ENCODE results near the gene SEMA3F.
A peak's percentile ranks its signal among the peaks of the same experiment; 100 is the strongest.

The SEMA3F gene

DNA sequence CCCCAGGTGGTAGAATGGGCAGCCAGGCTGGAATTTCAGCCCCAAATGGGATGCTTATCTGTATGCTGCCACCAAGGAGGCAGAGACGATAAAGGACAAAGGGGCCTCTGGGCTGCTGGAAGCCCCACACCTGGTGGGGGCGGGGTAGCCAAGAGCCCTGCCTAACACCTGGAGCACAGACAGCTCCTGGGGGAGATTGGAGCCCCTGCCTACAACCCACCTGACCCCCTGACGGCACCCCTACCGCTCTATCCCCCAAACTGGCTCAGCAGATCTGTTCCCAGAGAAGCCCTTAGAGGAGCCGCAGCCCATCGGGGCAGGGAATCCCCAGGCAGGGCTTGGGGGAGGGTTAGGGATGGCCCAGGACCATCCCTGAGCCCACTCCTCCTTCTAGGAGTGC lies 15.8 kb upstream of the SEMA3F start:
- Mint-ChIP-seq H3K4me1 (peaks cover 11% of the 10 kb centered on the region), H3K27me3 (peaks cover 11% of the 10 kb centered on the region), H3K27ac (no peak overlapping the region), H3K4me3 (no peak overlapping the region), H3K9me3 (no peaks in the 10 kb centered on the region), H3K36me3 (no peaks in the 10 kb centered on the region)
- ATAC-seq (ENCODE audit: low read depth) (no peak), DNase-seq (ENCODE audit: low spot score in 2 of 2) (no peak)

DNA sequence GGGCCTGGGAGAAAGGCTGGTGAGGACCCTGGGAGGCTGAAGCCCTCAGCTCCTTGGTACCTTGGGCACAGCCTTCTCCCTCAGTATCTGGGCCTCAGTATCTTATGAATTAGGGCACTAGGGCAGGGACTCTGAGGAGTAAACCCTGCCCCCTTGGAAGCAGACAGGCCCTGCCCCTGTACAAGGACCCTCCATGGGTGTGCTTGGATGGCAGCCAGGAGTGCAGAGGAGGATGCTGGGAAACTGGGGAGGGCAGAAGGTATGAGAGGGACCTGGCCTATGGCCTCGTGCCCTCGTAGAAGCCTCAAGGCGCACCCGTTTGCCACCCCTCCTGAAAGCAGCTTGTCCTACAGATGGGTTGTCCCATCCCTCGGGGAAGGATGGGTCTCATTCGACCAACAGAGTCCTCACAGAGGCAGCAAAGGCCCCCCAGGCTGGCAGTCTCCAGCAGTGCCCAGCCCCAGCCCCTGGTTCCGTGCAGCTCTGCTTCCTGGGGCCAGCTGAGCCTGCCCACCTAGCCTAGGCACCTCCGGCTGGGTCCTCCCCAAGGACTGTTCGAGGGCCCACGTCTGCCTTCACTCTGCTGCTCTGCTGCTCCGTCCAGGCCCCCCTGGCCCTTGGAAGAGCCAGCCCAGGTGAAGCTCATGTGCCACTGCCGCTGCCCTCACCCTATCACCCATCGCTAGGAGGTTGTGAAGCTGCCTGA lies 15.3 kb upstream of the SEMA3F start:
- Mint-ChIP-seq H3K4me3 (no peak overlapping the region), H3K4me1 (peaks cover 11% of the 10 kb centered on the region), H3K9me3 (no peaks in the 10 kb centered on the region), H3K27me3 (peaks cover 11% of the 10 kb centered on the region), H3K36me3 (no peaks in the 10 kb centered on the region), H3K27ac (no peak overlapping the region)
- no peak for DNase-seq (ENCODE audit: low spot score in 2 of 2)
- ATAC-seq (ENCODE audit: low read depth), result no peak

DNA sequence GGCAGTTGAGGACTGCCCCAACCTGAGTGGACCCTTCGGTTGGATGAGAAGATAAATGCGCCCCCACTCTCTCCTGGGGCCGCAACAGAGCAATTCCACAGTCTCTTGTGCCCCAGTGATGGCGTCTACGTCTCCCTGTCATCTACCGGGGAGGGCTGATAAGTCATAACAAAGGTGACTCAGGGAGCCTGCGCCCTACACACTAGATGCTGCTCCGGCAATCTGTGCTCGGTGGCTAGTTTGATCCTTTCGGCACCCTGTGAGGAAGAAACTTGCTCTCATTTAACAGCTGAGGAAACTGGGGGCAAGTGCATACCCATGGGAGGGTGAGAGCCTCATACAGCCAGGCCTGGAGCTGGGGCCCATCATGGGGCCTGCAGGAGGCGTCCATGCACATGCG lies 14.1 kb upstream of the SEMA3F start:
- Mint-ChIP-seq H3K4me1 (peaks cover 11% of the 10 kb centered on the region), H3K27ac (no peak overlapping the region), H3K27me3 (peaks cover 14% of the 10 kb centered on the region), H3K9me3 (no peaks in the 10 kb centered on the region), H3K4me3 (no peak overlapping the region), H3K36me3 (no peaks in the 10 kb centered on the region)
- ATAC-seq (ENCODE audit: low read depth) (peak; percentile 35), DNase-seq (ENCODE audit: low spot score in 2 of 2) (no peak)

DNA sequence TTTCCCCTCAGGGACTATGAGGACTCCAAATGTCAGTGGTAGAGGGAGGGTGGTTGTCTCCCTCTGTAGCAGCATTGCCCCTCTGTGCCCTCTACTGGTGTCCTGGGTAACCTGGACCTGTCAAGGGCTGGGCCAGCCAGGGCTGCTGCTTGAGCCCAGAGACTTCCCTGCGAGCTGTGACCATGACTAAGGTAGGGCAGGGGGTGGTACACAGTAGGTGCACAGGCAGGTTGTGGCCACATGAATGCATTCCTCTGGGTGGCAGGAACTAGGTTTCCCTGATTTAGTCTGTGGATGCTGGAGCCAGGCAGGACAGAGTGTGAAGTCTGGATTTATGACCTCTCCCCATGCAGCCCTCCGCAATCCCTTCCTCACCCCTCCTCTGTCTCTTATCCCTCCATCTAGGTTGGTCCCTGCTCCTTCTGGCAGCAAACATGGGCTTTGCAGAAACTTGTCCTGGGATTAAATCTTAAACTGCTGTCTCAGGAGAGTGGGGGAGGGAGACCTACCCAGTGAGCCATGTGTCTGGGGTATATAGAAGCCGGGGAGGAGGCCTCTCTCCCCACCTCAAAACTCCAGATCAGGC lies 8.7 kb upstream of the SEMA3F start:
- H3K36me3 Mint-ChIP-seq, result no peaks in the 10 kb centered on the region
- peaks cover 2% of the 10 kb centered on the region for H3K4me1 Mint-ChIP-seq
- no peaks in the 10 kb centered on the region for H3K9me3 Mint-ChIP-seq
- H3K4me3 Mint-ChIP-seq, result no peak overlapping the region
- no peak for ATAC-seq (ENCODE audit: low read depth)
- H3K27ac Mint-ChIP-seq, result no peak overlapping the region
- H3K27me3 Mint-ChIP-seq, result peaks cover 18% of the 10 kb centered on the region
- DNase-seq (ENCODE audit: low spot score in 2 of 2), result no peak

DNA sequence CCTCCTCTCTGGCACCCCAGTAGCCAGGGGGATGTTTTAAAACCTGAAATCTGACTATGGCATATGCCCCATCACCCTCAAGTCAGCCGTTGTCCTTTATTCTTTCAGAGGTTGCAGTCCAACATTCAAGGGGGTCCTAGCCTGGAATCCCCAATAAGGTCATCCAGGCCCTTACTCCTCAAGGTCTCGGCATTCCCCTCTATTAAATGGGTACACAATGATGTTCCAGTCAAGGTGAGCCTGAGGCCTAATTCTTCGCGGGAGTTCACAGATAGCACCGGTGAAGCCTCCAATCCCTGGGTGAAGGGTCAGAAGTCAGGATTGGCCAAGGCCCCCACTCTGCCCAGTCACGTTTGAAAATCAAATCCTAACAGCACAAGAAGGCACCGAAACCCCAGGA lies 8.1 kb upstream of the SEMA3F start:
- no peak overlapping the region for H3K27ac Mint-ChIP-seq
- no peaks in the 10 kb centered on the region for H3K36me3 Mint-ChIP-seq
- peaks cover 17% of the 10 kb centered on the region for H3K27me3 Mint-ChIP-seq

DNA sequence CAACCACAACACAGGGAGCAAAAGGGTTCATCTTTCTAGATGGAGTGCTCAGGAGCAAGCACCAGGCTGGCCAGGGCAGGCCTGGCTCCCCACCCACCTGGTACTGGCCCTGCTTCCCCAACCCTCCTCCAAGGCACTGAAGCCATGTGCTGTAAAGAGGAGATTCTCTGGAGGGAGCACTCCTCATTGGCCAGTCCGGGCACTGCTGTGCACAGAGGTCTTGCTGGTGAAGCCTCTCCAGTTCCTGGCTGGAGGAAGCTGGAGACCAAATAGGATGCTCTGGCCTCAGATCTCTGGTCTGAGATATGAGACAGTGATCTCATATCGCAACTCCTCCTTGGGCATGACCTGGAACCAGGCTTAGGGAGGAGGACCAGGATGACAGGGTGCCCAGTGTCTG lies 7.7 kb upstream of the SEMA3F start:
- H3K36me3 Mint-ChIP-seq, result no peaks in the 10 kb centered on the region
- DNase-seq (ENCODE audit: low spot score in 2 of 2) (no peak), ATAC-seq (ENCODE audit: low read depth) (no peak)
- H3K4me1 Mint-ChIP-seq, result no peaks in the 10 kb centered on the region
- H3K4me3 Mint-ChIP-seq, result no peak overlapping the region
- H3K9me3 Mint-ChIP-seq, result no peaks in the 10 kb centered on the region
- peaks cover 17% of the 10 kb centered on the region for H3K27me3 Mint-ChIP-seq
- H3K27ac Mint-ChIP-seq, result no peak overlapping the region

More for the DNA sequence above, 8.1 kb upstream of the SEMA3F start:
- peaks cover 2% of the 10 kb centered on the region for H3K4me1 Mint-ChIP-seq
- ATAC-seq (ENCODE audit: low read depth) (no peak), DNase-seq (ENCODE audit: low spot score in 2 of 2) (no peak)
- no peaks in the 10 kb centered on the region for H3K9me3 Mint-ChIP-seq
- no peak overlapping the region for H3K4me3 Mint-ChIP-seq

DNA sequence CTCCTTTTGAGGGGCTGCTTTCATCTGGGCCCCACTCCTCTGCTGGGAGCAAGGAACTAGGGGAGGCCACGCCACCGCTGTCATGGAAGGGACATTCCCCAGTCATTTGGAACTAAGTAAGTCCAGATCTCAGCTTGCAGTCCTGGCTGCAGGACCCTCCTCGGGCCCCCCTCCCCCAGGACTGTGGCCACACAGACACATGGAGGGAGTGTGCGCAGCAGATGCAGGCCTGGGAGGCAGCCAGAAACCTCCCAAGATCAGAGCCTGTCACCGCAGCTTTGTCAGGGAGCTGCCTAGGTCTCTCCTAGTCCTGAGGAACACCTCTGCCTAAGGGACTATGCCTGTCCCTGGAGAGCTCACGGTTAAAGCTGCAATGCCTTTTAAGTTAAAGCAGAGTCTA lies 7.3 kb upstream of the SEMA3F start:
- peaks cover 16% of the 10 kb centered on the region for H3K27me3 Mint-ChIP-seq
- no peaks in the 10 kb centered on the region for H3K4me1 Mint-ChIP-seq
- DNase-seq (ENCODE audit: low spot score in 2 of 2), result no peak
- no peak overlapping the region for H3K4me3 Mint-ChIP-seq
- H3K27ac Mint-ChIP-seq, result no peak overlapping the region
- H3K36me3 Mint-ChIP-seq, result no peaks in the 10 kb centered on the region
- no peak for ATAC-seq (ENCODE audit: low read depth)
- H3K9me3 Mint-ChIP-seq, result no peaks in the 10 kb centered on the region

DNA sequence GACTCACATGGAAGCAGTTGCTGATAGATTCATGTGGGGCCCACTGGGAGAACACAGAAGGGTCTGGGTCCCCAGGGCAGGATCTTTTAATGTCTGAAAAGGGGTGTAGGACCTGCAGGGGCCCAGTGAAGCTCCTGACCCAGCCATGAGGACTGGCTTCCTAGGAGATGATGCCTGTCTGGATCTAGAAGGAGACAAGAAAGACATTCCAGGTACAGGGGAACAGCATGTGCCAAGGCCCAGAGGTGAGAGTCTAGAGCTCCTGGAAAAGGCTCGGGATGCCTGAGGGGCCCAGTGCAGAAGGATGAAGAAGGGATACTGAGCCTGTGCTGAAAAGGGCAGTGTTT lies 4.7 kb upstream of the SEMA3F start:
- H3K27me3 Mint-ChIP-seq, result peaks cover 21% of the 10 kb centered on the region
- no peak overlapping the region for H3K4me3 Mint-ChIP-seq

DNA sequence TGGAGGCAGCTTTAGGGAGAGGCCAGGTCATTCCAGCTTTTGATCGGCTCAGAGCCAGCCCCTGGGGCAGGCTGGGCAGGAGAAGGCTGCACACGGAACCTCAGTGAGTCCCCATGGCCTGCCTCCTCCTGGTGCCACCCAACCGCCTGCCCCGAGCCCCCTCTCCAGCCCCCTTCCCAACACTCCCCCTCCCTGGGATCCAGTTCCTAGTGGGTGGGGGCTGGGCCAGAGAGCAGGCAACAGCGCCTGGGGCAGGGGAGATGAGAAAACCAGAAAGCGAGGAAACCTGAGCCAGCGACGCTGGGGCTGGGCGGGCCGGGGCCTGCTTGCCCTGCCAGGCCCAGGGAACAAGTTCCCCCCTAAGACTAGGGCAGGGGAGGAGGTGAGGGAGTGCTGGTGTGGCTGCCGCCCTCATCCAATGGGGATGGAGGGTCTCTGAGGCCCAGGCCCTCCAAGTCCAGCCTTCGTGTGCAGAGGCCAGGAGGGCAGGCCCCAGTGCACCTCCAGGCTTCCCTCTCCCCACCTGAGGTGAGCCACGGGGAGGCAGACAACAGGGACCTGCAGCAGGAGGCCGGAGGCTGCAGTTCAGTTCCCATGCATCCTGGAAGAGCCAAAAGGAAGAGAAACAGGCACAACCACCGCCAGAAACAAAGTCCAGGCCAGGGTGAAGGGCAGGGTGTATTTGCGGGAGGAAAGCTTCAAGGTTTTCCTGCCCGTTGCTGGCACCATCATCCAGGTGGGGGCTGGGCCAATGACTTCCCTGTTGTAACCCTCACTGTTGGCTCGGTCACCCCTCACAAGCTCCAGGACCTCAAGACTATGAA lies 4.0 kb upstream of the SEMA3F start:
- DNase-seq (ENCODE audit: low spot score in 2 of 2) (no peak), ATAC-seq (ENCODE audit: low read depth) (no peak)
- Mint-ChIP-seq H3K27me3 (peaks cover 26% of the 10 kb centered on the region), H3K27ac (no peak overlapping the region), H3K36me3 (no peaks in the 10 kb centered on the region), H3K4me1 (peaks cover 16% of the 10 kb centered on the region), H3K4me3 (no peak overlapping the region), H3K9me3 (no peaks in the 10 kb centered on the region)

More for the DNA sequence above, 4.7 kb upstream of the SEMA3F start:
- Mint-ChIP-seq H3K36me3 (no peaks in the 10 kb centered on the region), H3K4me1 (peaks cover 12% of the 10 kb centered on the region), H3K27ac (no peak overlapping the region), H3K9me3 (no peaks in the 10 kb centered on the region)
- no peak for ATAC-seq (ENCODE audit: low read depth)
- no peak for DNase-seq (ENCODE audit: low spot score in 2 of 2)

DNA sequence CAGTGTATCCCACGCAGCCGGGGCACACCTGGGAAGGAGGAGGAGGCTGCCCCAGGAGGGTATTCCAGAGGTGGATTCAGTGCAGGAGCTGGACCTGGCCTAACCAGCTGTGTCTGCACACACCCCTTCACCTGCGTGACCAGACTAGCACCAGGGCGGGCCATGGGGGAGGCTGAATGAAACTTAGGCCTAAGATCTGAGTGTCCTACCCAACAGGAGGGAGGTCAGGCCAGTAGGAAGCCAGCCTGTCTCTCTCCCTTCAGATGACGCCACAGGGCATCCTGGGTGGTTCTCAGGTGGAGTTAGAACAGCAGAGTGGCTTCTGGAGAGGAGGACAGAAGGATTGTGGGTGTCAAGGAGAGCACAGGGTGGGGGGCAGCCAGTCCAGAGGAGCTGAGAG lies 3.4 kb upstream of the SEMA3F start:
- Mint-ChIP-seq H3K27me3 (peaks cover 24% of the 10 kb centered on the region), H3K27ac (no peak overlapping the region), H3K4me3 (no peak overlapping the region), H3K36me3 (no peaks in the 10 kb centered on the region), H3K9me3 (no peaks in the 10 kb centered on the region), H3K4me1 (peaks cover 16% of the 10 kb centered on the region)
- no peak for ATAC-seq (ENCODE audit: low read depth)
- no peak for DNase-seq (ENCODE audit: low spot score in 2 of 2)

DNA sequence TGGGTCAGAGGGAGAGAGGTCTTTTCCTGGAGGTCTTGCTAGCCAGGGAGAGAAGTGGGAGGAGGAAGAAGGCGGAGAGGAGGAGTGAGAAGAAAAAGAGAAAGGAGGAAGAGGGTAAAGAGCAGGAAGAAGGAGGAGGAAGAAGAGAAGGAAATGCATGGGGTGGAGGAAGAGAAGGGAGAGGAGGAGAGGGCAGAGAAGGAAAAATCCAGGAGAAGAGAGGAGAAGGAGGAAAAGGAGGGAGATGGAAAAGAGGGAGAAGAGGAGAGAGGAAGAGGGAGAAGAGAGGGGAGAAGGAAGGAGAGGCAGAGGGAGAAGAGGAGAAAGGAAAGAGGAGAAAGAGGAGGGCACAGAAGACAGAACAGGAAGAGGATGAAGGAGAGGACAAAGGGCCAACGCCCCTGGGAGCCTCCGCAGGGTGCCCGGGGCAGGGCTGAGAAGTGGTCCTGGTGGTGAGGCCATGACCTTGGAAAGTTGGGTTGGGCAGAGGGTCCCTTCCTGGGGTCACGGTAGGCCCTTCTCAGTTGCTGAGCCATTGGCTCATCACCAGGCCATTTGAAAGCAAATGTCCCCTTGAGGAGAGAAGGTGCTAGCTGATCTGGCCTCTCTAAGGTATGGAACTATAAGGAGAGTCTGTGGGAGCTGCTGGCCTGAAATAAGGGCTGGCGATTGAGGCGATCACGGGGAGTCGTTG lies 1.2 kb upstream of the SEMA3F start:
- peaks cover 25% of the 10 kb centered on the region for H3K27me3 Mint-ChIP-seq

DNA sequence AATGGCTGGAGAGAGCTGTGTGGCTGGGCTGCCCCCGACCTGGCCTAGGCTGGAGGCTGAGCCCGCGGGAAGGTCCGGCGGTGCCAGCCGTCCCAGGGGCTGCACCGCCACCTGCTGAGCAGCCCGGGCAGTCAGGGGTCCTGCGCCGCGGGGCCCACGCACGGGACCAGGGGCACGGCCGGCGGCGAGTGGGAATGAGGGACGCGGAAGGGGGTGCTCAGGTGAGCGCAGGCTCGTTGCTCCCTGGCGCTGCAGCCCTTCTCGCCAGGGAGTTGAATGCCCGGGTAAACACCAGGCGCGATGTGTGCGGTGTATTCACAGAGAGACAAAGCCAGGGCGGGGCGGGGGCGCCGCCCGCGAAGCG lies 666 bp upstream of the SEMA3F start:
- Mint-ChIP-seq H3K36me3 (no peaks in the 10 kb centered on the region), H3K27me3 (peaks cover 26% of the 10 kb centered on the region), H3K9me3 (no peaks in the 10 kb centered on the region), H3K4me1 (peaks cover 16% of the 10 kb centered on the region), H3K4me3 (peak overlapping the region; percentile 86), H3K27ac (no peak overlapping the region)
- DNase-seq (ENCODE audit: low spot score in 2 of 2), result peak in 1 of 2 donors; percentile 58
- peak; percentile 43 for ATAC-seq (ENCODE audit: low read depth)

More for the DNA sequence above, 1.2 kb upstream of the SEMA3F start:
- no peaks in the 10 kb centered on the region for H3K9me3 Mint-ChIP-seq
- no peaks in the 10 kb centered on the region for H3K36me3 Mint-ChIP-seq
- no peak for DNase-seq (ENCODE audit: low spot score in 2 of 2)
- no peak for ATAC-seq (ENCODE audit: low read depth)
- H3K4me1 Mint-ChIP-seq, result peaks cover 16% of the 10 kb centered on the region
- peak overlapping the region; percentile 86 for H3K4me3 Mint-ChIP-seq
- no peak overlapping the region for H3K27ac Mint-ChIP-seq

DNA sequence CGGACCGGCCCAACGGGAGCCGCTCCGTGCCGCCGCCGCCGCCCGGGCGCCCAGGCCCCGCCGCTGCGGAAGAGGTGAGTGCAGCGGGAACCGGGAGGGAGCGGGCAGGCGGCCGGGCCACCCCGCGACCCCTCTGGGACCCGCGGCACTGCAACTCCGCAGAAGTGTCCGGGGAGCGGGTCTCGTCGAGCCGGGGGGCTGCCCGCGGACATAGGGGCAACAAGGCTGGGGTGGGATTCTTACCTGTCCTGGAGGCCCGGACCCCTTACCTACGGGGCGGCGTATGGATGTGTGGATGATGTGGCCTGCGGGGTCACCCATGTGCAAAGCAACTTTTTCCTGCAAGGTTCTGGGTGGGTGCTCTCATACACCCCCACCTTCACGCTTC lies 361 bp downstream of the SEMA3F start:
- H3K27me3 Mint-ChIP-seq, result peaks cover 24% of the 10 kb centered on the region
- H3K9me3 Mint-ChIP-seq, result no peaks in the 10 kb centered on the region
- peaks cover 16% of the 10 kb centered on the region for H3K4me1 Mint-ChIP-seq
- H3K27ac Mint-ChIP-seq, result no peak overlapping the region
- peak in 1 of 2 donors; percentile 32 for DNase-seq (ENCODE audit: low spot score in 2 of 2)
- no peak for ATAC-seq (ENCODE audit: low read depth)
- H3K4me3 Mint-ChIP-seq, result peak overlapping the region; percentile 76
- H3K36me3 Mint-ChIP-seq, result no peaks in the 10 kb centered on the region

DNA sequence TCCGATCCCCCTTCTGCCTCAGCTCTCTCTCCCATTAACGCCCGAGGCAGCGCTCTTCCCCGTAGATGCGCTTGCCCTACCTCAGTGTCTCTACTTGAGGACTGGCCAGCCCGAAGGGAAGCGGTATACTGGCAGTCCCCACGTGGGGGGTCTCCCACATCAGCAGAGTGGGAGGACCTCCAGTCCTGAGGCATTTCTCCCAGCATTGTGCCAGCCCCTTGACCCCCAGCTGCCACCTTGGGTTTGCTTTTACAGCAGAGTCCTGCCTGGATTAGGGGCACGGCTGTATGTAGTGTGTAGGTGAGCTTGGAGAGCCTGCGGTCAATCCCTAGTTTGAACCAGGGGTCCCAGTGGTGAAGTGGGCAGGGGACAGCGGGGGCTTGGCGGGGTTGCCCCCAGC lies 767 bp downstream of the SEMA3F start:
- Mint-ChIP-seq H3K27me3 (peaks cover 22% of the 10 kb centered on the region), H3K9me3 (no peaks in the 10 kb centered on the region), H3K4me3 (peak overlapping the region; percentile 76), H3K4me1 (peaks cover 16% of the 10 kb centered on the region), H3K27ac (no peak overlapping the region), H3K36me3 (no peaks in the 10 kb centered on the region)
- no peak for ATAC-seq (ENCODE audit: low read depth)
- no peak for DNase-seq (ENCODE audit: low spot score in 2 of 2)

Measured in memory B cell (primary cell).